ENCODE data around the gene MAP7. TPM values are rescaled to one million over a fixed set of nuclear protein-coding genes. Genes with fewer than 3 reads are reported as not detected.

MAP7 gene
- total and polyA plus RNA-seq, 8 donors, result 15.7 to 22.0 (median 17.3) TPM

DNA sequence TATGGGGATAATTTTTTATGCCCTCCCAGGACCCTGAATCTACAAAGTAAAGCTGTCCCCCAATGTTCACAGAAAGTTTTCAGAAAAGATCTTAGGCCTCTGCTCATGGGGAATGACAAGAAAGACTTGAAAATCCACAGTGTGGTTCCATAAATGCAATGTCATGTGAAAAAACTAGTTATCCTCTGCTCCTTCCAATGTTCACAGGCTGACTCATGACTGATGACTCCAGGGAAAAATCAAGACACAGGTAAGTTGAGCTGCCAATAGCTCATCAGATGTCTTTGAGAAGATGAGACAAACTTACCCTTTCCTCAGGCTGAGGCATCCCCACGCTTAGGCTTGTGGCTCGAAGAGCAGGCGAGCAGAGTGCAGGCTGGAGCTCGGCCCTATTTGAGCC is 245.8 kb downstream of the MAP7 start:
- ATAC-seq (no peak), DNase-seq (no peak)
- no peaks in the 10 kb centered on the region for H3K9me3 ChIP-seq
- no peak overlapping the region for H3K27ac ChIP-seq
- TF ChIP-seq CTCF (IDR thresholded peaks at IDR 0.05), result no peak
- no peaks in the 10 kb centered on the region for H3K4me1 ChIP-seq
- no peaks in the 10 kb centered on the region for H3K27me3 ChIP-seq
- intact Hi-C loops (cut with DNase I), result no loop called here
- H3K4me3 ChIP-seq, result no peak overlapping the region
- no peaks in the 10 kb centered on the region for H3K36me3 ChIP-seq

DNA sequence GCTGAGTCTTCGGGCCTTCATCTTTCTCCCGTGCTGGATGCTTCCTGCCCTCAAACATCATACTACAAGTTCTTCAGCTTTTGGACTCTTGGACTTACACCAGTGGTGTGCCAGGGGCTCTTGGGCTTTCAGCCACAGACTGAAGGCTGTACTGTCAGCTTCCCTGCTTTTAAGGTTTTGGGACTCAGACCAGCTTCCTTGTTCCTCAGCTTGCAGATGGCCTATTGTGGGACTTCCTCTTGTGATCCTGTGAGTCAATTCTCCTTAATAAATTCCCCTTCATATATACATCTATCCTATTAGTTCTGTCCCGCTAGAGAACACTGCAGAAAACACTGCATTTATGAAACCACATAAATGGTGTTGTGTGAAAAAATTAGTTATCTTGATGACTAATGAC is 246.7 kb downstream of the MAP7 start:
- no peak overlapping the region for H3K27ac ChIP-seq
- no peaks in the 10 kb centered on the region for H3K4me1 ChIP-seq
- intact Hi-C loops (cut with DNase I), result no loop called here
- H3K36me3 ChIP-seq, result no peaks in the 10 kb centered on the region
- H3K9me3 ChIP-seq, result no peaks in the 10 kb centered on the region
- no peak for TF ChIP-seq CTCF (IDR thresholded peaks at IDR 0.05)
- ATAC-seq, result no peak
- no peak overlapping the region for H3K4me3 ChIP-seq
- no peaks in the 10 kb centered on the region for H3K27me3 ChIP-seq
- no peak for DNase-seq

DNA sequence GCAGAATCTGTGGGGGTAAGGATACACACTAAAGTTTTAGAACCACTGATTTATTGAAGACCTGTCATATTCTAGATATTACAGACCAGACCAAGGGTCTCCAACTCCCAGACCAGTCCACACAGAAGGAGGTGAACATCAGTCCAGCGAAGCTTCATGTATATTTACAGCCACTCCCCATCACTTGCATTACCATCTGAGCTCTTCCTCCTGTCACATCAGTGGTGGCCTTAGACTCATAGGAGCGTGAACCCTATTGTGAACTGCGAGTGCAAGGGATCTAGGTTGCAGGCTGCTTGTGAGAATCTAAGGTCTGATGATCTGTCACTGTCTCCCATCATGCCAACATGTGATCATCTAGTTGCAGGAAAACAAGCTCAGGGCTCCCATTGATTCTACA is 255.6 kb downstream of the MAP7 start:
- ATAC-seq (no peak), DNase-seq (no peak)
- Histone ChIP-seq H3K36me3 (no peaks in the 10 kb centered on the region), H3K9me3 (no peaks in the 10 kb centered on the region), H3K4me1 (peaks cover 7 to 8% of the 10 kb centered on the region in 2 donors), H3K27me3 (no peaks in the 10 kb centered on the region), H3K4me3 (no peak overlapping the region), H3K27ac (no peak overlapping the region)
- intact Hi-C loops (cut with DNase I), result no loop called here
- TF ChIP-seq CTCF (IDR thresholded peaks at IDR 0.05), result no peak

Other genes starting within 250 kb of the MAP7 start
- gene MAP3K5, start 242.1 kb upstream of the MAP7 start, total RNA-seq, result 10 to 100 TPM; 20.9 to 27.7 TPM
- gene MAP3K5, start 242.1 kb upstream of the MAP7 start, polyA plus RNA-seq (ENCODE audit: insufficient read length in 6 of 6), result 1 to 10 TPM; 6.3 to 7.5 (median 7.0) TPM